Choroid plexus epithelial cell (primary cell): ENCODE data around the gene MLLT1.
A peak's percentile ranks its signal among the peaks of the same experiment; 100 is the strongest.

Experiments
- DNase-seq: peaks from one replicate; pipeline ENCODE4 v3.0.0-alpha.2; 2010; ENCODE audit warnings: low read depth
- H3K4me3 ChIP-seq: 2 replicates; pipeline ENCODE4 v1.5.1; 2011; ENCODE audit warnings: low read depth, mild to moderate bottlenecking, control low read depth, low read length, moderate library complexity
- CTCF ChIP-seq: conservative IDR thresholded peaks from 2 replicates; pipeline ENCODE4 v1.5.1; 2011; ENCODE audit warnings: low read depth, mild to moderate bottlenecking, control low read depth, inconsistent platforms, low read length, moderate library complexity

Gene MLLT1

GRCh38 chr19:6276447-6276846 lies 3.3 kb downstream of the MLLT1 start:
- DNase-seq, result peak; percentile 75
- no peak for TF ChIP-seq CTCF
- peak overlapping the region; percentile 33 for H3K4me3 ChIP-seq

GRCh38 chr19:6275170-6275744 lies 4.5 kb downstream of the MLLT1 start:
- DNase-seq, result no peak
- no peak overlapping the region for H3K4me3 ChIP-seq
- no peak for TF ChIP-seq CTCF

- TF ChIP-seq CTCF, result no peak
- no peak overlapping the region for H3K4me3 ChIP-seq
- DNase-seq, result no peak
Measured at GRCh38 chr19:6274756-6275155, 5.0 kb downstream of the MLLT1 start.

- no peak for TF ChIP-seq CTCF
- peak overlapping the region; percentile 28 for H3K4me3 ChIP-seq
- DNase-seq, result peak; percentile 82
Measured at GRCh38 chr19:6273701-6274601, 5.8 kb downstream of the MLLT1 start.

- H3K4me3 ChIP-seq, result peak overlapping the region; percentile 28
- TF ChIP-seq CTCF, result no peak
- no peak for DNase-seq
Measured at GRCh38 chr19:6272913-6273600, 6.7 kb downstream of the MLLT1 start.

- no peak for DNase-seq
- H3K4me3 ChIP-seq, result peak overlapping the region; percentile 45
- no peak for TF ChIP-seq CTCF
Measured at GRCh38 chr19:6272411-6272791, 7.4 kb downstream of the MLLT1 start.
